Testis (tissue), 3 donors: ENCODE measurements around the gene CARD19. TPM values are rescaled to one million over a fixed set of nuclear protein-coding genes. Genes with fewer than 3 reads are reported as not detected.

Experiments
- DNase-seq: peaks from one replicate; pipeline ENCODE4 v3.0.0-alpha.2; 2019
- H3K27ac ChIP-seq, 2 donors: fragments of 200-600 bp; sonication (generic); one replicate each; pipeline ENCODE4 v1.5.1; 2019
- H3K27me3 ChIP-seq: fragments of 200-600 bp; sonication (generic); one replicate; pipeline ENCODE4 v1.5.1; 2019
- H3K36me3 ChIP-seq: fragments of 200-600 bp; sonication (generic); one replicate; pipeline ENCODE4 v1.5.1; 2017; ENCODE audit warnings: low read depth; ENCODE audit errors: missing control alignments
- H3K4me1 ChIP-seq: fragments of 200-600 bp; sonication (generic); one replicate; pipeline ENCODE4 v1.5.1; 2019
- H3K4me3 ChIP-seq, 2 donors: fragments of 200-600 bp; sonication (generic); one replicate each; pipeline ENCODE4 v1.5.1; 2017 to 2019
- H3K9me3 ChIP-seq: fragments of 200-600 bp; sonication (generic); one replicate; pipeline ENCODE4 v1.5.1; 2017
- POLR2A ChIP-seq: fragments of 450-650 bp; IDR thresholded peaks from one replicate; pipeline ENCODE4 v1.6.1; 2017; ENCODE audit warnings: antibody characterized with exemption, mild to moderate bottlenecking, moderate library complexity
- WGBS, 2 donors: methylation state at CpG; one replicate each; pipeline ENCODE4 v1.1.5; 2018; 5-methylcytosine and 5-hydroxymethylcytosine counted together
- intact Hi-C: fragments of 100-400 bp; cut with DNase I; formaldehyde crosslinking; loops from one replicate; pipeline ENCODE4 v1.15.1; 2023; ENCODE audit warnings: low total_unique reads
- polyA plus RNA-seq: library from polyadenylated mRNA; stranded (reverse); fragments of 350-450 nt; fragmentation: Illumina TruSeq; extraction: RNeasy Lipid Tissue Mini Kit (QIAGEN cat#74804); gene quantifications from one replicate; pipeline ENCODE4 v1.2.3, GENCODE V29; 2014; ENCODE audit warnings: low read depth, low replicate concordance; ENCODE audit not compliant: insufficient read depth
- total RNA-seq, 2 donors: library from RNA; depleted of rRNA; stranded (reverse); fragments of >200 nt; gene quantifications; one replicate each; pipeline ENCODE4 v1.2.3, GENCODE V29; 2016
- TF ChIP-seq, protein P1 (sequence below), 3 experiments: fragments of 450-650 bp in 2 of 3; fragments of 200-600 bp in 1 of 3; sonication (generic) in 1 of 3; IDR thresholded peaks; one replicate each; pipeline ENCODE4 v1.5.1; 2016 to 2019; ENCODE audit warnings: antibody characterized with exemption in 3 of 3, mild to moderate bottlenecking in 2 of 3, moderate library complexity in 1 of 3

Gene CARD19
- total and polyA plus RNA-seq, 3 donors from 2014 or later, result 99.4 to 147 (median 138) TPM

DNA sequence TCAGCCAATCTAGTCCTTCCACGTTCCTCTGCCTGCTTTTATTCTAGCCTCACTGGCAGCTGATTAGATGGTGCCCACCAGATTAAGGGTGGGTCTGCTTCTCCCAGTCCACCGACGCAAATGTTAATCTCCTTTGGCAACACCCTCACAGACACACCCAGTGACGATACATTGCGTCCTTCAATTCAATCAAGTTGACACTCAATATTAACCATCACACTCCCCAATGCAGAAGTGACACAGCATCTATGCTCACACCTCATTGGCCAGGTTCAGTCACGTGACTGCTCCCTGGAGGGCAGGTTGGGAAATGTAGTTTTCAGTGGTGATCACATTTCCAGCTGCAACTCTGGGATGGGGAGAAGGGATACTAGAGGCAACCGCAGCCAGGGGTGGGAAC, 24.6 kb upstream of the CARD19 start:
- peak; percentile 59 for DNase-seq
- Histone ChIP-seq H3K4me3 (no peak overlapping the region), H3K36me3 (no peaks in the 10 kb centered on the region), H3K9me3 (no peaks in the 10 kb centered on the region), H3K27ac (no peak overlapping the region), H3K4me1 (peaks cover 16% of the 10 kb centered on the region), H3K27me3 (no peaks in the 10 kb centered on the region)
- WGBS, 2 donors, result 64 to 67% methylated on average over 7 of the region's 7 CpGs
- no peak for TF ChIP-seq POLR2A
- TF ChIP-seq, protein P1, sequence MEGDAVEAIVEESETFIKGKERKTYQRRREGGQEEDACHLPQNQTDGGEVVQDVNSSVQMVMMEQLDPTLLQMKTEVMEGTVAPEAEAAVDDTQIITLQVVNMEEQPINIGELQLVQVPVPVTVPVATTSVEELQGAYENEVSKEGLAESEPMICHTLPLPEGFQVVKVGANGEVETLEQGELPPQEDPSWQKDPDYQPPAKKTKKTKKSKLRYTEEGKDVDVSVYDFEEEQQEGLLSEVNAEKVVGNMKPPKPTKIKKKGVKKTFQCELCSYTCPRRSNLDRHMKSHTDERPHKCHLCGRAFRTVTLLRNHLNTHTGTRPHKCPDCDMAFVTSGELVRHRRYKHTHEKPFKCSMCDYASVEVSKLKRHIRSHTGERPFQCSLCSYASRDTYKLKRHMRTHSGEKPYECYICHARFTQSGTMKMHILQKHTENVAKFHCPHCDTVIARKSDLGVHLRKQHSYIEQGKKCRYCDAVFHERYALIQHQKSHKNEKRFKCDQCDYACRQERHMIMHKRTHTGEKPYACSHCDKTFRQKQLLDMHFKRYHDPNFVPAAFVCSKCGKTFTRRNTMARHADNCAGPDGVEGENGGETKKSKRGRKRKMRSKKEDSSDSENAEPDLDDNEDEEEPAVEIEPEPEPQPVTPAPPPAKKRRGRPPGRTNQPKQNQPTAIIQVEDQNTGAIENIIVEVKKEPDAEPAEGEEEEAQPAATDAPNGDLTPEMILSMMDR (IDR thresholded peaks at IDR 0.05), result no peak
- intact Hi-C loops, result no loop called here

DNA sequence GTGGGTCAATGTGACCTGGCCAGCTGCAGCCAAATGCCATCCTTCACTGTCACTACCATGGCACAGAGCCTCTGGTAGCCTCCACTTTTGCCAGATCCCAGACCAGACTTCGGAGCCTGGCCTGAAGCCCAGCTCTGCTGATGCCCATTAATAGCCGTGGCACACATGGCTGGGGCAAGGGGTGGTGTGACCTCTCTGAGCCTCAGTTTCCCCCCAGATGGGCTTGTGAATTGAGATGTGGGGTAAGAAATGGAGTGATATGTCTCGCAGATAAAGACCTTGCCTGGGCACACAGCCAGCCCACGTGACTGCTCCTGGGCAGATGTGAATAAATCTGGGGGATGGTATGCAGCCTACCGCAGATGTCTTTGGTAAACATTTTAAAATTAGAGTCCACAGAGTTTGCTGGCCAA, 23.6 kb upstream of the CARD19 start:
- Histone ChIP-seq H3K4me1 (peaks cover 16% of the 10 kb centered on the region), H3K27me3 (no peaks in the 10 kb centered on the region), H3K4me3 (no peak overlapping the region), H3K9me3 (no peaks in the 10 kb centered on the region), H3K36me3 (no peaks in the 10 kb centered on the region), H3K27ac (no peak overlapping the region)
- no peak for TF ChIP-seq POLR2A
- TF ChIP-seq, protein P1 (IDR thresholded peaks at IDR 0.05), result no peak
- intact Hi-C loops, result no loop called here
- no peak for DNase-seq
- whole genome bisulfite sequencing, 2 donors, result 34 to 58% methylated on average over 3 to 5 of the region's 5 CpGs

DNA sequence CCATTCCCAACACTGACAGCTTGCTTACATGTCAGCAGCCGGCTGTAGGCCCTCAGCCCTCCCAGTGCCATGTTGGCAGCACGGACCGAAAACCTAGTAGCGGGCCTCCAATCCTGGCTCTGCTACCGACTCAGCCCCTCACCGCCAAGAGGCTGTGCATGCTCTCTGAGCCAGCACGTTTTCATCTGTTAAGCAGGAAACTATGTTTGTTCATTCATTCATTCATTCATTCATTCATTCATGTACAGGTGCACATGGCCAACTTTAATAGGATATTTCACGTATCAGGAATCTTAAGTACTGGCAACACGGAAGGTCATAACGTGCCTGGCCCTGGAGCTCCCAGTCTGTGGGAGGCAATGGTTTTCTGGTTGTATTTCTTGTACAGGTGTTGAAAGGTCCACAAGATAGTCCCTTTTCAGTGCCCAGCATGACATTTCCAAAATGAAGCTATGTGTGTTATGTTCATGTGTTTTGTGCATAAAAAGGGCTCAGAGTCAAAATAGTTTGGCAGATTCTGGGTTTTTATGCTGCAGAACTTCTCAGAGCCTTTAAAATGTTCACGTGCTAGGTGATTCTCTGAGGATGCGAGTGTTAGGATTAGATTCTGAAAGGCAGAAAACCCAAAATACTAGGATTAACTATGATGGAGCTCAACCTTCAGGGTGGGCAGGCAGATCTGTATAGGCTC, 19.8 kb upstream of the CARD19 start:
- TF ChIP-seq, protein P1 (IDR thresholded peaks at IDR 0.05), result no peak
- TF ChIP-seq POLR2A, result no peak
- Histone ChIP-seq H3K27me3 (no peaks in the 10 kb centered on the region), H3K27ac (no peak overlapping the region), H3K4me3 (no peak overlapping the region), H3K9me3 (no peaks in the 10 kb centered on the region), H3K36me3 (no peaks in the 10 kb centered on the region), H3K4me1 (peaks cover 10% of the 10 kb centered on the region)
- intact Hi-C loops, result no loop called here
- 86 to 91% methylated on average over 12 of the region's 12 CpGs for WGBS, 2 donors
- no peak for DNase-seq

DNA sequence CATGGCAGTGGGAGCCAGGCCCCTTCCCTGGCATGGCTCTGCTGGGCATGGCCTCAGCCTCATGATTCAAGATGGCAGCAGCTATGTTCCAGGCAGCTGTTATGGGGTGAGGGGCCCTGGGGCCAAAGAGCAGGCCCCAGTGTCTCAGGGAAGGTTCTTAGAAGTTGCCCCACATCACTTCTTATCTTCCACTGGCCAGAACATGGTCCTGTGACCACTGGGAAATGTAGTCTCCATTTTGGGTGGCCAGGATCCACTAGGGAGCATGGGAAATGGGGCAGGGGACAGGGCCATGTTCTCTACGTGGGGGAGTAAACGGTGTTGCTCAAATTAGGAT, 19.3 kb upstream of the CARD19 start:
- Histone ChIP-seq H3K27me3 (no peaks in the 10 kb centered on the region), H3K9me3 (no peaks in the 10 kb centered on the region), H3K27ac (no peak overlapping the region), H3K4me3 (no peak overlapping the region), H3K36me3 (no peaks in the 10 kb centered on the region), H3K4me1 (peaks cover 6% of the 10 kb centered on the region)
- intact Hi-C loops, result no loop called here
- no peak for TF ChIP-seq POLR2A
- TF ChIP-seq, protein P1 (IDR thresholded peaks at IDR 0.05), result no peak
- DNase-seq, result no peak
- WGBS, 2 donors, result 96 to 100% methylated on average over 2 of the region's 2 CpGs

DNA sequence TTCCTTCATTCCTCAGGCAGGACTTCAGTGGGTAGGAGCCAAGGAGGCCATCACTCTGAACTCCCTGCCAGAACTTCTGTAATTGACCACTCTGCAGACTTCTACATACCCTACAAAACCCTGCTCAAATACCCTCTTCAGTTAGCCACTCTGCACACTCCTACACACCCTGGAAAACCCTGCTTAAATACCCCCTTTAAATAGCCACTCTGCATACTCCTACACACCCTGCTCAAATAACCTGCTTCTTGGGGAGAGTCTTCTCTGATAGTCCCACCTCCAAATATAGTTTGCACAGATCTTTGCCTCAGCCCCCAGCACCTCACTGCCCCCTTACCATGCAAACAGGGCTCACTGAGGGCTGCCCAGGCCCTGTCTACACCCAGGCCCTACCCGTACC, 18.6 kb upstream of the CARD19 start:
- TF ChIP-seq, protein P1 (IDR thresholded peaks at IDR 0.05), result no peak
- no peak for TF ChIP-seq POLR2A
- 83 to 100% methylated on average over 1 of the region's 1 CpG for WGBS, 2 donors
- intact Hi-C loops, result no loop called here
- peaks cover 5% of the 10 kb centered on the region for H3K4me1 ChIP-seq
- DNase-seq, result no peak
- no peaks in the 10 kb centered on the region for H3K9me3 ChIP-seq
- H3K27ac ChIP-seq, result no peak overlapping the region
- H3K27me3 ChIP-seq, result no peaks in the 10 kb centered on the region
- no peak overlapping the region for H3K4me3 ChIP-seq
- no peaks in the 10 kb centered on the region for H3K36me3 ChIP-seq
